Left lung (tissue), 10 donors: Measurements from ENCODE around the gene AP1S3. TPM values are rescaled to one million over a fixed set of nuclear protein-coding genes. Genes with fewer than 3 reads are reported as not detected.

Source experiments
- ATAC-seq: fragments of 200-7000 bp; cut with Tn5 transposase; one replicate; pipeline ENCODE4 v1.9.1; 2020; ENCODE audit warnings: moderate library complexity
- DNase-seq, 4 donors: peaks; one replicate each; pipeline ENCODE4 v3.0.0-alpha.2; 2013 to 2020
- H3K27ac ChIP-seq, 2 donors: fragments of 200-600 bp; sonication (generic) in 1 of 2; one replicate each; pipeline versions ENCODE4 v1.5.0 to v1.8.0; 2020 to 2021
- H3K27me3 ChIP-seq, 2 donors: fragments of 200-600 bp; sonication (generic) in 1 of 2; one replicate each; pipeline versions ENCODE4 v1.5.0 to v1.8.0; 2020 to 2021
- H3K36me3 ChIP-seq, 2 donors: fragments of 200-600 bp; sonication (generic) in 1 of 2; one replicate each; pipeline versions ENCODE4 v1.5.0 to v1.8.0; 2020 to 2021
- H3K4me1 ChIP-seq, 2 donors: fragments of 200-600 bp; one replicate each; pipeline ENCODE4 v1.8.0; 2021
- H3K4me3 ChIP-seq, 2 donors: fragments of 200-600 bp; sonication (generic) in 1 of 2; one replicate each; pipeline versions ENCODE4 v1.5.0 to v1.8.0; 2020 to 2021; ENCODE audit warnings: mild to moderate bottlenecking in 1 of 2
- H3K9me3 ChIP-seq, 2 donors: fragments of 200-600 bp; sonication (generic) in 1 of 2; one replicate each; pipeline versions ENCODE4 v1.5.0 to v1.8.0; 2020 to 2021
- CTCF ChIP-seq, 2 donors: fragments of 200-600 bp; sonication (generic) in 1 of 2; IDR thresholded peaks; one replicate each; pipeline versions ENCODE4 v1.5.0 to v1.8.0; 2021; ENCODE audit warnings: antibody characterized with exemption in 2 of 2
- intact Hi-C, 2 donors: fragments of 100-400 bp; cut with DNase I; formaldehyde crosslinking; loops; one replicate each; pipeline versions ENCODE4 v1.11.2 to v1.14.2; 2022
- polyA plus RNA-seq, 6 donors: library from polyadenylated mRNA; unstranded; fragments of 120-200 nt; gene quantifications; one replicate each; pipeline ENCODE4 v1.2.1, GENCODE V29; 2013; ENCODE audit not compliant: insufficient read length in 6 of 6
- total RNA-seq, 2 donors: library from RNA; stranded (reverse); fragmentation: NEBNext Ultra II Directional; extraction: Animal tissue kit (Norgen Biotek cat#: 25700); gene quantifications; one replicate each; pipeline ENCODE4 v1.2.1, GENCODE V29; 2021
- donor health status: DM: no; HTN: yes; CAD: no.
- donor health status: DM: no; HTN: no; CAD: no.

AP1S3 gene
- total and polyA plus RNA-seq, 8 donors: 4.3 to 23.4 (median 5.6) TPM

- Histone ChIP-seq H3K36me3 (no peaks in the 10 kb centered on the region), H3K9me3 (no peaks in the 10 kb centered on the region), H3K27me3 (no peaks in the 10 kb centered on the region), H3K4me3 (no peak overlapping the region), H3K4me1 (peaks cover 0 to 3% of the 10 kb centered on the region in 2 donors), H3K27ac (peak overlapping the region; percentile 53 to 65)
- no peak for DNase-seq
- peak; percentile 53 for ATAC-seq
- intact Hi-C loops: no loop called here
- no peak for TF ChIP-seq CTCF (IDR thresholded peaks at IDR 0.05)
Observed at GRCh38 chr2:223759569-223760430, 77.6 kb downstream of the AP1S3 start.

GRCh38 chr2:223758131-223758840 is 79.1 kb downstream of the AP1S3 start:
- no peak overlapping the region for H3K27ac ChIP-seq
- TF ChIP-seq CTCF (IDR thresholded peaks at IDR 0.05): no peak
- intact Hi-C loops: no loop called here
- no peaks in the 10 kb centered on the region for H3K36me3 ChIP-seq
- DNase-seq (no peak), ATAC-seq (no peak)
- no peak overlapping the region for H3K4me3 ChIP-seq
- H3K9me3 ChIP-seq: no peaks in the 10 kb centered on the region
- peaks cover 0 to 3% of the 10 kb centered on the region in 2 donors for H3K4me1 ChIP-seq
- no peaks in the 10 kb centered on the region for H3K27me3 ChIP-seq

GRCh38 chr2:223753940-223754339 is 83.4 kb downstream of the AP1S3 start:
- H3K27ac ChIP-seq: no peak overlapping the region
- TF ChIP-seq CTCF (IDR thresholded peaks at IDR 0.05): no peak
- no peaks in the 10 kb centered on the region for H3K36me3 ChIP-seq
- ATAC-seq (no peak), DNase-seq (no peak)
- intact Hi-C loops: no loop called here
- H3K9me3 ChIP-seq: no peaks in the 10 kb centered on the region
- H3K4me1 ChIP-seq: no peaks in the 10 kb centered on the region
- H3K4me3 ChIP-seq: no peak overlapping the region
- no peaks in the 10 kb centered on the region for H3K27me3 ChIP-seq

GRCh38 chr2:223751012-223751411 is 86.4 kb downstream of the AP1S3 start:
- DNase-seq (no peak), ATAC-seq (no peak)
- Histone ChIP-seq H3K4me1 (no peaks in the 10 kb centered on the region), H3K4me3 (no peak overlapping the region), H3K36me3 (no peaks in the 10 kb centered on the region), H3K27me3 (no peaks in the 10 kb centered on the region), H3K9me3 (no peaks in the 10 kb centered on the region), H3K27ac (no peak overlapping the region)
- intact Hi-C loops: no loop called here
- TF ChIP-seq CTCF (IDR thresholded peaks at IDR 0.05): no peak

- no peak overlapping the region for H3K4me3 ChIP-seq
- ATAC-seq (no peak), DNase-seq (no peak)
- H3K27me3 ChIP-seq: no peaks in the 10 kb centered on the region
- TF ChIP-seq CTCF (IDR thresholded peaks at IDR 0.05): no peak
- no peak overlapping the region for H3K27ac ChIP-seq
- intact Hi-C loops: no loop called here
- no peaks in the 10 kb centered on the region for H3K9me3 ChIP-seq
- no peaks in the 10 kb centered on the region for H3K4me1 ChIP-seq
- H3K36me3 ChIP-seq: no peaks in the 10 kb centered on the region
Observed at GRCh38 chr2:223747392-223748042, 89.9 kb downstream of the AP1S3 start.
